Endometrial microvascular endothelial cells (primary cell): ENCODE results near the gene DNAH8. TPM values are rescaled to one million over a fixed set of nuclear protein-coding genes. Genes with fewer than 3 reads are reported as not detected.
"Not testable (repeated sequence)": the region's sequence is repeated elsewhere in the genome, so short reads cannot be mapped to it uniquely, and the experiment has no call there.

Experiments used
- in situ Hi-C: cut with HindIII; loops from 2 replicates; pipeline ENCODE4 v1.10.0; 2017; ENCODE audit warnings: low sequenced_read_pairs, low pct_unique_long_range_greater_than_20kb; ENCODE audit errors: inconsistent ontology term
- total RNA-seq: library from RNA; depleted of rRNA; stranded (reverse); fragments of >200 nt; gene quantifications from one replicate; pipeline ENCODE4 v1.2.3, GENCODE V29; 2015; ENCODE audit errors: inconsistent ontology term

DNAH8 gene
- total RNA-seq, 1 donor from 2014 or later: 0.09 TPM

DNA sequence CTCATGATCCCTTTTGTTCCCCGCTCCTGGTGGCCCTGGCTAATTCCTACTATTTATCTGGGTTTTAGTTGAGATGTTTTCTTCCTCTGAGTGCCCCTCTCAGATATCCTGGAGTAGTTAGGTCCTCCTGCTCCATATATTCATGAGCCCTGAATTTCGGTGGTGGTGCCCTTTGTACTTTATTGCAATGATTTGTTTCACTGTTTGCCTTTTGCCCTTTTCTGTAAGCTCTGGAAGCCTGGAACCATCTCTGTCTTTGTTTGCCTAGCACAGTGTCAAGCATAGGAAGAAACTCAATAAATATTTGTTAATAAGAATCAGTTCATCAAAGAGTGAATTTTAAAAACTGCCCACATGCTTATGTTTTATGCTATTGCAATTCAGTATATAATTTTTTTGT is 144.9 kb downstream of the DNAH8 start:
- in situ Hi-C loops: no loop called here

DNA sequence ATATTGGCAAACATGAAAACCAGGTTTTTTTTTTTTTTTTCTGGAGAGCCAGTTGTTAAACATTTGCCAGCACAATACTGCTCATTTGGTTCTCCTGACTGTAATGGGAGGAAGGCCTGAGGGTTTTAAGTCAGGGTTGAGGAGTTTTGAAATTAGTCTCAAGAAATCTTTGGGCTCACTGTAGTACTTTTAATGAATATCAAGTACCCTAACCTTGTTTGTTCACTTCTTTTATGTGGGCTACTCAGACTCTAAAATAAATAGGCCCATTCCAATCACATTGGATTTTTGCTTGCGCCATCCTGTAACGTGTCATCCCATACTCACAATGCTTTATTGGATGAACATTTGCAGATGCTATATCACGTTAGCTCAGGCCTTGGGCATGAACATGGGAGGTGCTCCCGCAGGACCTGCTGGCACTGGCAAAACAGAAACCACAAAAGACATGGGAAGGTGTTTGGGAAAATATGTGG is 146.9 kb downstream of the DNAH8 start:
- in situ Hi-C loops: no loop called here

DNA sequence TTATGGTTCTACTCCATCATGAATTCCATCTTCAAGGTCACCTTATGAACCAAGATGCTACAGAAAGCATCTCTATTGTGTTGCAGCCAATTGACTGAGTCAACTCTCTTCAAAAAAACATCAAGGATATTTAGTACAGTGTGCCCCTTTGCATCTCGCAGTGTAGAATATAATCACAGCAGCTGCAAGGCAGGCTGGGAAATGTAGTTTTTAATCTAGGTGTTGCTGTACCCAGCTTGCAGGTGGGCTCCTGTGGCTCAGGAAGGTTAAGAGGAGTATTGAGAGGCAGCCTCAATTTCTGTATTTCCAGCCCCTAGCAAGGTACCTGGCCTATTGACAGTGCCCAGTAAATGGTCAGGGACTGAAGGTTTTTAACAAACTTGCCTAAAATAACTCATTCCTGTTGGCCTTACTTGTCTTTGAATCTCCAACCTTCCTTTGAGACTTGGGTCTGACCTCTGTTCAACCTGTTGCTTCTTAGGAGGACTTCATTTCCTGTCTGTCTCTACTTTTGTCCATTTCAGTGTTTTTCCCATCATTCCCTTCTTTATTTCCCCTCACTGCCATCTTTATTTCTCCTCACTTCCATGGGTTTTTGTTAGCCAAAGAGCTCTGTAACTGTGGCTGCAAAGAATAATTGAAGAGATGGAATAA is 150.5 kb downstream of the DNAH8 start:
- in situ Hi-C loops: no loop called here

DNA sequence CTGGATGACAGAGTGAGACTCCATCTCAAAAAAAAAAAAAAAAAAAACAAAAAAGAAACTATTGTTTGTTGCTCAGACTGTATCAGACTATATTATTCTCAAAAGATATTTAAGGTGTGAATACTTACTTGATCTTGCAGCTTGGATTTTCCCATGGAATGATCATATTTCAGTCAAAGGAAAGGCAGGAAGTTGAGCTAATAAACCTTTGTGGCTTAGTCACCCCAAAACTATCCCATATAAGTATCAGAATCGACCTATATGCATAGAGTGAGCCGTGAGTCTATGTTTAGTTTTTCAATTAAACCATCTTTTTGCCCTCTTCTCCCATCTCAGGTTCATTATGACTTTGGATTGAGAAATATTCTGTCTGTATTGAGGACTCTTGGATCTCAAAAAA is 152.6 kb downstream of the DNAH8 start:
- in situ Hi-C loops: no loop called here

DNA sequence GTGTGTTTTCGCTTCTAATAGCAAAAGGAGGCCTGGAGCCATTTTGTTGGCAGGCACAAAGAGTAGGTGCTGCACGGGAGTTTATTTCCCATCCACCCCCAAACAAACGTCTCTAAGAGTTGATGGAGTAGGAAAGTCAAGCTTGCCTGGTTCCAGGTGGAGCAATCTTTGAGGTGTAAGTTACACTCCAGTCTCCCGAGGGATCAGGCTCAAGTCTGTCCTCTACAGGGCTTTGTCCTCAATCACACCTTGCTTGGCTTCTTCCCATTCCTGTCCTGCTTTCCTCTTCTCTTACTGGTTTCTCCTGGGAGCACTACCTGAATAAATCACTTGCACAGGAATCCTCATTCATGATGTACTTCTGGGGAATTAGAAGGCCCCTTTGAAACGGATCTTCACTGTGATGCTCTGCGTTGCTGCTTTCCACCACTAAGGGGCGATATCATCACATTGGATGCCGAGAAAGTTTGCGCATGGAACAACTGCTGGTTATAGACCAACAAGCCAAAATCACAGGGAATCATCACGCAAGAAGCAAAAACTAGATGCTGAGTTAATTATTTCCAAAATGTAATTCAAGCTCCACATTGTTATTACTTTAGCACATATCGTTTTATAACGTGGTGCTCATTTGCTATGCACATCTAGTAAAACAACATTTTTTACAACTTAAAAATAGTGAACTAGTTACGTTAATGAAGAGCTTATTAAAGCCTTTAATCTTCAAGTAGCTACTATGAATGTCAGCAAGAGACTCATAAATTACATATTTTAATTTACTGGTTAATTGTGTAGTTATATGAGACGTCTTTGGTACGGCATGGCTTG is 156.8 kb downstream of the DNAH8 start:
- in situ Hi-C loops: no loop called here

DNA sequence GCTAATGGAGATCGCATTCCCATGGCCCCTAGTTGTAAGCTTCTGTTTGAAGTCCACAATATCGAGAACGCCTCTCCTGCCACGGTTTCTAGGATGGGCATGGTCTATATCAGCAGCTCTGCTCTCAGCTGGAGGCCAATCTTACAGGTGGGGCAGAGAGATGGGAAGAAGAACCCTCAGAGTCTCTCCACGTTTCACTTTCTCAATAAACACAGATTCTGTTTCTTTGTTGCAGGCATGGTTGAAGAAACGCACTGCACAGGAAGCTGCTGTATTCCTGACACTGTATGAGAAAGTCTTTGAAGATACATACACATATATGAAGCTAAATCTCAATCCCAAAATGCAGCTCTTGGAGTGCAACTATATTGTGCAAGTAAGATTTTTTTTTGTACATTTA is 157.9 kb downstream of the DNAH8 start:
- in situ Hi-C loops: no loop called here

DNA sequence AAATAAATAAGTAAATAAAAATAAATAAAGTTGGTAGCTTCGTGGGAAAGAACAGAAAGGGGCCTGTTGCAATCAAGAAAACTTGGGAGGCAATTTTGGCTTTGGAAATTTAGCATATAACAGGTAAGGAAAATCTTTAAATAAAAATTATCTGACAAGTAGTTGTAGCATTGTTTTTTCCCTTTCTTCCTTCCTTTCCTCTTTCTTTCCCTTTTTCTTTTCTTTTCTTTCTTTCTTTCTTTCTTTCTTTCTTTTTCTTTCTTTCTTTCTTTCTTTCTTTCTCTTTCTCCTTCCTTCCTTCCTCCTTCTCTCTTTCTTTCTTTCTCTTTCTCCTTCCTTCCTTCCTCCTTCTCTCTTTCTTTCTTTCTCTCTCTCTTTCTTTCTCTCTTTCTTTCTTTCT is 158.7 kb downstream of the DNAH8 start:
- in situ Hi-C loops: not testable (repeated sequence)

DNA sequence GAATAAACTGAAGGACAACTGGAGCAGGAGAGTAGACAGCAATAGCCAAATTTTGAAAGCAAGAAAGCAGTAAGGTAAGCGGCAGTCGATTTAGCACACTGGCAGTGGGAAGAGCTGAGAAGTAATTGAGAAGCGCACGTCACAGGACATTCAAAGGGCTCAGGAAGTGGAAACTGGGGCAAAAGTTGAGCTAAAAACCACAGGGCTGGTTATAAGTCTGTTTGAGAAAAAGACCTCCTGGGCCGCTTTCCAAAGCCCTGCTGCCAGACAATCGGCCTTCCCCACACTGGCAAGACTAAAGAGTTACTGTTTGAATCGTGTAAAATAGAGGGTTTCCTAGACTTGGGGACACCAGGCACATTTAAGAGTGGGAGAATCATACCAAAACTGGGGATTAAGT is 161.4 kb downstream of the DNAH8 start:
- in situ Hi-C loops: no loop called here

DNA sequence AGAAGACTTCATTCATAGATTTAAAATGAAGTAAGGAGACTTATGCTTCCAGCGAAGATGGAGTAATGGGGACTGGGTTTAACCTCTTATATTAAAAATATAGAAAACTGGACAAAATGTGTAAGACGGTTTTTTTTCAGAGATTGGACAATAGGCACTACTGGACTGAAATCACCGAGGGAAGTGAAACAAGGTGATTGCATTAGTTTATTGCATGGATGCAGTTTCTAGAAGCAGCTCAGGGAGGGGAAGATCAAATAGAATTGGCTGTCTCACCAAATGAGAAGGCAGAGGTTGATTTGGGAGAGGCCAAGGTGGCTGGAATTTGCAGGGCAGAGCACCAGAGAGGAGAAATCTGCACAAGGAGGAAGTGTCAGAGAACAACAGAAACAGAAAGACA is 162.6 kb downstream of the DNAH8 start:
- in situ Hi-C loops: no loop called here

DNA sequence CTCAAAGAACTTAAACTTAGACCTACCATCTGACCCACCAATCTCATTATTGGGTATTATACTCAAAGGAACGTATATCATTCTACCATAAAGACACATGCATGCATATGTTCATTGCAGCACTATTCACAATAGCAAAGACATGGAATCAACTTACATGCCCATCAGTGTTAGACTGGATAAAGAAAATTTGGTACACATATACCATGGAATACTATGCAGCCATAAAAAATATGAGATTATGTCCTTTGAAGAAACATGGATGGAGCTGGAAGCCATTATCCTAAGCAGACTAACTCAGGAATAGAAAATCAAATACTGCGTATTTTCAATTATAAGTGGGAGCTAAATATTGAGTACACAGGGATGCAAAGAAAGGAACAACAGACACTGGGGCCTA is 167.0 kb downstream of the DNAH8 start:
- in situ Hi-C loops: no loop called here

DNA sequence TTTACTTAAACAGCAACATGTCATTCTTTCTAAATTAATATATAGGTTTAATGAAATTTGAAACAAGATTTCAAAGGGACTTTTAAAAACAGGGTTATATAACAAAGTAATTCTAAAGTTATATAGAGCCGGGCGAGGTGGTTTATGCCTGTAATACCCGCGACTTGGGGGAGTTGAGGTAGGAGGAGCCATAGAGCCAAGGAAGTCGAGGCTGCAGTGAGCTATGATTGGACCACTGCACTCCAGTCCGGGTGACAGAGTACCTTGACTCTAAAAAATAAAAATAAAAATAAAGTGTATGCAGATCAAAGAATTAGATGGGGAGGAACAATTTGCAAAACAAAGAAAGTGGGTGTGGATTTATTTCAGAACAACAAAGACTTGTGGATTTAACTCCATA is 182.4 kb downstream of the DNAH8 start:
- in situ Hi-C loops: no loop called here

DNA sequence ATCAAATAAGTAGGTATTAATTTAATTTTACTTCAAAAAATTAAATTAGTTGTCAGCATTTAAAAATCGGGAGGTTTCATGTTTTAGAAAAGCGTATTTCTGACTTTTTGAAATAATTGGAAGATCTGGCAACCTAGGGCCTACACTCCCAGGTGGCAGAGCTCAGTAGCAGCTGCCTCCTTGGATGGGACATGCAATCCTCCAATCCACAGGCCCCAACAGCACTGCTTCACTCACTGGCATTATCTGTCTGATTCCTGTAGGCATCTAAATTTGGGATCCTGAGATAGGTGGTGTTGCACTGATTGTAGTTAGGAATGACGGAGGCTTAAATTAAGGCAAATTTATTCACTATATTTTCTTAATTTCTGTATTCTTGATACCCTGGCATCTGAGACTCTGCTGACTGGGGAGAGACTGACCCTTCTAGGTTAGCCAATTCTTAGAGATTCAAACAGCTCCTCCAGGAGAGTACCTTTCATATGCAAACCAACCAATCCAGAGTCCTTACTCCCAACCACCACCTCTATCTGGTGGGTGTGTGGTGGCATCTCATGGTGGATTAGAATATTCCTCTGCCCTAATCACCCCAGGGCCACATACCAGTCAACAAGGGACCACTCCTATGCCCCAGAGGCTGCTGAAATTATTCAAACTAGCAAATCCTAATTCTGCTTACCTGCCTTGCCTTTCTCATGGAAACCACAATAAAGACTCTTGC is 186.9 kb downstream of the DNAH8 start:
- in situ Hi-C loops: no loop called here

DNA sequence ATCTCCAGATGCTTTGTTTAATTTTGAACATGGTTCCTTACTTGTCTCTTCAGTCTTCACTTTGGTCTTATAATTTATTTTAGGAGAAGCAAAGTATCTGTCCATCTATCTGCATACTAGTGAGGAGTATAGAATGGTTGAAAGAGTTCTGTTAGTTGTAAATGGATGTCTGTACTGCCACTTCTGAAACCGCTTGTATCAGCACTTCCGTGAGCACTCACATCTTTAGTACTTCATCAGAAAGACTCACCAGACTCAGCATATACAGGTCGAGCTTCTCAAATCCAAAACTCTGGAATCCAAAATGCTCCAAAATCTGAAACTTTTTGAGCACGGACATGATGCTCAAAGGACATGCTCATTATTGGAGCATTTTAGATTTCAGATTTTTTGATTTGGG is 191.5 kb downstream of the DNAH8 start:
- in situ Hi-C loops: no loop called here

DNA sequence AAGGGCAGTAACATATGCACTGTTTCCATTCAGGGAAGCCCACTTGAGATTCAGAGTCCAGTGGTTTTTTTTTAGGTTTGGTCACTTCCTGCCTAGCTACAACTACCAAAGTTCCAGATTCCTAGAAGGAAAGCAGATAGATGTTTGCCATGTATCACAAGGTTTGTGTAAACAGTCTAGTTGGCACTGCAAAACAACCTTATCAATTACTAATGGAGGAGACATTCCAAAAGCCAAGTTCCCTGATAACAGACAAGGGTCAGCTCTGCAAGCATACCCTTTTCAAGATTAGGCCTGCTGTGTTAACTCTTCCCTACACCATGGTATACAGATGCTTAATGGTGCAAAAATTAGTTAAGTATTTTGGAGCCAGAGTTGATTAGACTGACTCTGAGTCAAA is 192.2 kb downstream of the DNAH8 start:
- in situ Hi-C loops: no loop called here

DNA sequence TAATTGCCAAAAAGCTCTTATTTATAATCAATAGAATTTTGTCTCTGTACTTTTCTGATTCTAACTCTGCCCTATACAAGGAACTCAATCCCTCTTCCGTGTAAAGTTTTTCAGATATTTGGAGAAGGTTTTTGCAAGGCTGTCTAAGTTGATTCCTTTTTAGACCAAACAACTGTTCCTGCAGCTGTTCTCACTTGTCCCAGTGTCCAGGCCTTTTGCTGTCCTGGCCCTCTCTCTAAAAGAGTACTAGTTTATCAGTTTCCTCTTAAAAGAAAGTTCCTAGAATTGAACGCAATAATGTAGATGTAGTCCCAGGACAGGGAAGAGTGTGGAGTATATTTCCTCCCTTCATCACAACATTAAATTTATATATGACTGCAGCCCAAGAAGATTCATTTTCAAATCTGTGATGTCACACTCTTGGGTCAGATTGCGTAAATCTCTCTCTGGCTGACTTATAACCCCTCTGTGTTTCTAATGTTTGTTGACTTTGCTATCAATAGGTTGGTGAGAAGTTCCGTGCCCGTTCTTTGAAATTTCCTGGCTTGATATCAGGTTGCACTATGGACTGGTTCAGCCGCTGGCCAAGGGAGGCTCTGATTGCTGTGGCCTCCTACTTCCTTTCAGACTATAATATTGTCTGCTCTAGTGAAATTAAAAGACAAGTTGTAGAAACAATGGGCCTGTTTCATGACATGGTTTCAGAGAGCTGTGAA is 194.1 kb downstream of the DNAH8 start:
- in situ Hi-C loops: no loop called here

DNA sequence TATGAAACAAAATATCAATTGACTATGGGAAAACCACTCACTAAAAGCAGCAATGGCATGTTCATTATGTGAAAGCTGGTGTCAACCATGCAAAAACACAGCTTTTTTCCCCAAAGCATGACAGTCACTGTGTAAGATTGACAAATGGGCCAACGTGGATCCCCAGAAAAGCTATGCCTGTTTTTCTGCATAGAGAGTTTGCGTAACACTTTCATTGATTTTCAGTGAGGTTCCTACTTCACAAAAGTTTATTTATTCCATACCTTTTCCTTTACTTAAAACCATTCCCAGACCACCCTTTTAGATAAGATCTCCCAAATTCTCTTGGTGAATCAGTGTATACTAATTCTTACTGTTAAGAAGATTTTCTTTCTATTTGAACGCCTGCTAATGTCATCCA is 195.1 kb downstream of the DNAH8 start:
- in situ Hi-C loops: no loop called here

DNA sequence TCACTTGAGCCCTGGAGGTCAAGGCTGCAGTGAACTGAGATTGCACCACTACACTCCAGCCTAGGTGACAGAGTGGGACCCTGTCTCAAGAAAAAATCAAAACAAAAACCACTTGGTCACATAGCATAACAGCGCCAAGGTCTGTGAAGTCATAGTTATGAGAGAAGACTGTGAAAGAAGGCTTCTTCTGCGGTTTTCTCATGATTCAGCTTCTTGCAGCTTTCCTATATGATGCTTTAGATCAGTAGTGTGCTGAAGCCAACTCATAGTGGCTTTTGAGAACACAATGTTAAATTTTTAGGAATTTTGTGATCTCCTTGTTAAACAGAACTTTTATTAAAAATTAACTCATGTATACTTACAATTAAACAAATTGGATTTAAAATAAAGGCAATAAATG is 197.3 kb downstream of the DNAH8 start:
- in situ Hi-C loops: no loop called here

DNA sequence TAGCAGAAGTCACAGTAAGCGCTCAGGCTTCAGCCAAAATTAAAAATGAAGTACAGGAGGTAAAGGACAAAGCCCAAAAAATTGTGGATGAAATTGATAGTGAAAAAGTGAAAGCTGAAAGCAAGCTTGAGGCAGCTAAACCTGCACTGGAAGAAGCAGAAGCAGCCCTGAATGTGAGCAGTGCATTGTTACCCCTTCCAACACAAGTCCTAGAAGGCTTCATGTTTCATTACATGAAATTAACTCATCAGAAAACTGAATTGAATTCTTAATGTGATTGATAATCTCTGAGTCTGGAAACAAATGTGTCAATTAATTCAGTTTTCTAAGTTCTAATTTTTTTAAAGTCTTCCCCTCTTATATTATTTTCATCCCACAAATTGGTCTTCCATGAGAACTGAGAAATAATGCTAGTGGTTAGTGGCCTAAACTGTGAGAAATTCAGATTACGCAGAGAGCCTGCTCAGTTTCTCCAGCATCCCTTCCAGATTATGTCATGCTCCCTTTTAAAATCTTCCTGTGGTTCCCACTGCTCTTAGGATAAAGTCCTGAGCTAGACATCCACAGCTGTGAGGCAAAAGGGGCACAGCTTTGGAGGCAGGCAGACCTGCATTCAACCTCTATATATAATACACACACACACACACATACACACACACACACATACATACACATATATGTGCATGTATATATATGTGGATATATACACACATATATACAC is 200.3 kb downstream of the DNAH8 start:
- in situ Hi-C loops: no loop called here

DNA sequence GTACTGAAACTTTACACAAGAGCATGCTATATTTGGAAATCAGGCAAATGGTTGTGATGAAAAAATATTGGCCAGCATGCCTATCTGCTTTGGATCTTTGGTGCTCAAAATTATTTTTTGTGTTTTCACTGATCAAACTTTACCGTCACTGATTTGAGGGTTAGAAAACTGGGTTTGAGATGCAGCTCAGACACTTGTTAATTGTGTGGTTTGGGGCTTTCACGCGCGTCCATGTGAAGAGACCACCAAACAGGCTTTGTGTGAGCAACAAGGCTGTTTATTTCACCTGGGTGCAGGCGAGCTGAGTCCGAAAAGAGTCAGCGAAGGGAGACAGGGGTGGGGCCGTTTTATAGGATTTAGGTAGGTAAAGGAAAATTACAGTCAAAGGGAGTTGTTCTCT is 206.4 kb downstream of the DNAH8 start:
- in situ Hi-C loops: not testable (repeated sequence)
